Progenitor cell of endocrine pancreas (in vitro differentiated cells): ENCODE data around the gene PEX14. TPM values are rescaled to one million over a fixed set of nuclear protein-coding genes. Genes with fewer than 3 reads are reported as not detected.

Source experiments
- DNase-seq: peaks from one replicate; pipeline ENCODE4 v3.0.0; 2021; ENCODE audit warnings: low spot score; ENCODE audit not compliant: unreplicated experiment
- H3K27ac Mint-ChIP-seq: 2 replicates; pipeline ENCODE4 v1.8.0; 2021; ENCODE audit warnings: mild to moderate bottlenecking, moderate library complexity, mixed read lengths
- H3K27me3 Mint-ChIP-seq: 2 replicates; pipeline ENCODE4 v1.8.0; 2021; ENCODE audit warnings: mixed read lengths
- H3K36me3 Mint-ChIP-seq: 2 replicates; pipeline ENCODE4 v1.8.0; 2022; ENCODE audit warnings: mixed read lengths; ENCODE audit not compliant: insufficient read depth
- H3K4me1 Mint-ChIP-seq: 2 replicates; pipeline ENCODE4 v1.8.0; 2021; ENCODE audit warnings: low read depth, mixed read lengths
- H3K4me3 Mint-ChIP-seq: 2 replicates; pipeline ENCODE4 v1.8.0; 2021; ENCODE audit warnings: low read depth, mild to moderate bottlenecking, moderate library complexity, mixed read lengths
- H3K9me3 Mint-ChIP-seq: 2 replicates; pipeline ENCODE4 v1.8.0; 2021; ENCODE audit warnings: low read depth, mixed read lengths
- total RNA-seq: library from RNA; stranded (reverse); gene quantifications from 2 replicates; pipeline ENCODE4 v1.2.1, GENCODE V29; 2021
- TF ChIP-seq, protein P1 (sequence below): fragments of 200-600 bp; sonication (generic); IDR thresholded peaks from one replicate; pipeline ENCODE4 v1.5.0; 2021; ENCODE audit warnings: antibody characterized with exemption, mild to moderate bottlenecking; ENCODE audit not compliant: unreplicated experiment

PEX14 gene
- total RNA-seq, 1 donor from 2014 or later: 27.8 TPM

DNA sequence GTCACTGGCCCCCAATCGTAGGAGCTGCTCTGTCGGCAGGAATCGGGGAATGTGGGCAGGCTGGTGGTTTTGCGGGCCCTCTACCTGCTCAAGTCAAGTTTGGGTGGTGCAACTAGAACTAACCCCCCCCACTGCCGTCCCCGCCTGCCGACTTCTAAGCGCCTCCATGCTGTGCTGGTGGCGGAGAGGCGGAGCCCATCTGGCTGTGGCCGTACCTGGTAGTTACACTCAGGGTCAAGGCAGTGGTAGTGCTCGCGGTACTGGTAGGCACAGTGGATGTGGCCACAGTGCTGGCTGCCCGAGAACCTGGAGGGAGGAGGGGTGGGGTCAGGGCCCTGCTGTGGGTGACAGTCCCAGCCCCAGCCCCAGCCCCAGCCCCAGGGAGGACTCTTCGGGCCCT lies 181.7 kb downstream of the PEX14 start:
- TF ChIP-seq, protein P1, sequence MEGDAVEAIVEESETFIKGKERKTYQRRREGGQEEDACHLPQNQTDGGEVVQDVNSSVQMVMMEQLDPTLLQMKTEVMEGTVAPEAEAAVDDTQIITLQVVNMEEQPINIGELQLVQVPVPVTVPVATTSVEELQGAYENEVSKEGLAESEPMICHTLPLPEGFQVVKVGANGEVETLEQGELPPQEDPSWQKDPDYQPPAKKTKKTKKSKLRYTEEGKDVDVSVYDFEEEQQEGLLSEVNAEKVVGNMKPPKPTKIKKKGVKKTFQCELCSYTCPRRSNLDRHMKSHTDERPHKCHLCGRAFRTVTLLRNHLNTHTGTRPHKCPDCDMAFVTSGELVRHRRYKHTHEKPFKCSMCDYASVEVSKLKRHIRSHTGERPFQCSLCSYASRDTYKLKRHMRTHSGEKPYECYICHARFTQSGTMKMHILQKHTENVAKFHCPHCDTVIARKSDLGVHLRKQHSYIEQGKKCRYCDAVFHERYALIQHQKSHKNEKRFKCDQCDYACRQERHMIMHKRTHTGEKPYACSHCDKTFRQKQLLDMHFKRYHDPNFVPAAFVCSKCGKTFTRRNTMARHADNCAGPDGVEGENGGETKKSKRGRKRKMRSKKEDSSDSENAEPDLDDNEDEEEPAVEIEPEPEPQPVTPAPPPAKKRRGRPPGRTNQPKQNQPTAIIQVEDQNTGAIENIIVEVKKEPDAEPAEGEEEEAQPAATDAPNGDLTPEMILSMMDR: no peak
- H3K27ac Mint-ChIP-seq: no peak overlapping the region
- no peaks in the 10 kb centered on the region for H3K9me3 Mint-ChIP-seq
- H3K27me3 Mint-ChIP-seq: no peaks in the 10 kb centered on the region
- no peaks in the 10 kb centered on the region for H3K4me1 Mint-ChIP-seq
- H3K4me3 Mint-ChIP-seq: no peak overlapping the region
- peaks cover 6% of the 10 kb centered on the region for H3K36me3 Mint-ChIP-seq
- DNase-seq: no peak

DNA sequence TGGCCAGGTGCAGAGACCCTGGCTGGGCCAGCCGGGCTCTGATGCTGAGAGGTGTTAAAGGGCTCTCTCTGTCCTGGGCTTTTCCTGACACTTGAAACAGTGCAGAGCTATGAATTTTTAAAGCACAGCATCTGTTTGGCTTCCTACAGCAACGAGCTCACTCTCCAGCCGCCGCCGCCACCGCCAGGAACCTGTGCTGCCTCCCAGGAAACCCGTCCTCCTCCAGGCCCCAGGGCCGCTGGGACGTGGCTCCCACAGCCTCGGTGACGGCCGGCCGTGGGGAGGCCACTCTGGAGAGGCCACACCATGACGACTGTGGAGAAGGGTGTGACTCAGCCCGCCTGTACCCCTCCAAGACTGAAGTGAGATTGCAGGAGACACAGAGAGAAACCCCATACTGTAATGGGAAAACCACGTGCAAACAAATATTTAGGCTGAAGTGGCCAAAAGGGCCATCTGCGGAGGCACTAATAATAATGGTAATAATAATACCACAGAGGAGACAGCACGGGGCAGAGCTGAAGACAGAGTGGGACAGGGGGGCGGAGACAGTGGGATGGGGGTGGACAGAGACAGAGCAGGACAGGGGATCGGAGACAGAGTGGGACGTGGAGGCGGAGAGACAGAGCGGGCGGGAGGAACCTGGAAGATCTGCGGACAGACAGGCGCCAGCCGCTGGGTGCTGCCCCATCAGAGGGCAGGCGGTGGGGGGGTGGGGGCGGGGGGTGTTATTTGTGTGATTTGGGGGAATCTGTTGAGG lies 182.5 kb downstream of the PEX14 start:
- Mint-ChIP-seq H3K27me3 (no peaks in the 10 kb centered on the region), H3K36me3 (peaks cover 5% of the 10 kb centered on the region), H3K9me3 (no peaks in the 10 kb centered on the region), H3K27ac (no peak overlapping the region), H3K4me1 (no peaks in the 10 kb centered on the region), H3K4me3 (no peak overlapping the region)
- TF ChIP-seq, protein P1: no peak
- DNase-seq: no peak

DNA sequence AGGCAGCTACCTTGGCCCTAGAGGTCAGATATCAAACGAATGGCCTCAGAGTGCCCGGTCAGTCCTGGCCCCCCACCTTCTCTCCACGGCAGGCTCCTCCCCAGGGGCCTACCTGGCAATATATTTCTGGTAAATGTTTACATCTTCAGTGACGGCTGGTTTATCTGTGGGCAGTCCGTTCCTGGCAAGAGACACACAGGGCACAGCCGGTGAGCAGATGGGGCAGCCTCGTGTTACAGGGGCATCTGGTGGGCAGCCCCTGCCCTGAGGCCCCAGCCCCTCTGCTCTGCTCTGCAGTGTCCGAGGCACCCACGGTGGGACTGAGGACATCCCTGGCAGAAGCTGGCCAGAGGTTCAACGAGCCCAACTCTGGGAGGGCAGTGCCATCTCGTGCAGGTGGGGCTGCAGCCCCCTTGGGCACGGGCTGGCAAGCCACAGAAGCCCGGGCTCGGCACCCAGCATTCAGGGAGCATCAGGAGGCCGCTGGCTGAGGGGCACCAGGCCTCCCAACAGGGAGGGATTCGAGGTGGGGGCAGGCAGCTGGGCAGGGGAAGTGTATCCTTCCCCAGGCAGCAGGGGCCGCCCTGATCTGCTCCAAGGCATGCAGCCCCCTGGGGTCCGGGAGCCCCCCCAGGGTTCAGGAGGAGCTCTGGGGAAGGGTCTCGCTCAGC lies 183.8 kb downstream of the PEX14 start:
- TF ChIP-seq, protein P1: no peak
- Mint-ChIP-seq H3K27me3 (no peaks in the 10 kb centered on the region), H3K36me3 (peaks cover 3% of the 10 kb centered on the region), H3K4me1 (no peaks in the 10 kb centered on the region), H3K4me3 (no peak overlapping the region), H3K27ac (no peak overlapping the region), H3K9me3 (no peaks in the 10 kb centered on the region)
- no peak for DNase-seq

DNA sequence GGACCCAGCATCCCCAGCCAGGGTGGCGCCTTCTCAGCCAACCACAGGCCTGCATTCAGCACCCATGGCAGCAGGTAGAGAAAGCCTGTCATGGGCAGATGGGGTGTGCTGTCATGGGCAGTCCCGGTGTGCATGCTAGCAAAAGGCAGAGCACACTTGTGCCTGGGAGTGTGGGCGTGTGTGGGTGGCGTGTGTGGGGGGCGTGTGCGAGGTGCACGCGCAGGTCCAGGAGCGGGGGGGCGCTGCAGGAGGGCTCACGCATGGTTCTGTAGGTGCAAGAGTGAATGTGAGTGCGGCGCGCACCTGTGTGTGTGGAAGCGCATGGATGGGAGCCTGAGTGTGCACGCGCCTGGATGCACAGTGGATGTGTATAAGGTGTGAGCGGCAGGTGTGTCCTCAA lies 184.5 kb downstream of the PEX14 start:
- no peak for DNase-seq
- H3K4me3 Mint-ChIP-seq: no peak overlapping the region
- no peaks in the 10 kb centered on the region for H3K27me3 Mint-ChIP-seq
- H3K9me3 Mint-ChIP-seq: no peaks in the 10 kb centered on the region
- peaks cover 2% of the 10 kb centered on the region for H3K36me3 Mint-ChIP-seq
- H3K27ac Mint-ChIP-seq: no peak overlapping the region
- TF ChIP-seq, protein P1: no peak
- peaks cover 3% of the 10 kb centered on the region for H3K4me1 Mint-ChIP-seq

DNA sequence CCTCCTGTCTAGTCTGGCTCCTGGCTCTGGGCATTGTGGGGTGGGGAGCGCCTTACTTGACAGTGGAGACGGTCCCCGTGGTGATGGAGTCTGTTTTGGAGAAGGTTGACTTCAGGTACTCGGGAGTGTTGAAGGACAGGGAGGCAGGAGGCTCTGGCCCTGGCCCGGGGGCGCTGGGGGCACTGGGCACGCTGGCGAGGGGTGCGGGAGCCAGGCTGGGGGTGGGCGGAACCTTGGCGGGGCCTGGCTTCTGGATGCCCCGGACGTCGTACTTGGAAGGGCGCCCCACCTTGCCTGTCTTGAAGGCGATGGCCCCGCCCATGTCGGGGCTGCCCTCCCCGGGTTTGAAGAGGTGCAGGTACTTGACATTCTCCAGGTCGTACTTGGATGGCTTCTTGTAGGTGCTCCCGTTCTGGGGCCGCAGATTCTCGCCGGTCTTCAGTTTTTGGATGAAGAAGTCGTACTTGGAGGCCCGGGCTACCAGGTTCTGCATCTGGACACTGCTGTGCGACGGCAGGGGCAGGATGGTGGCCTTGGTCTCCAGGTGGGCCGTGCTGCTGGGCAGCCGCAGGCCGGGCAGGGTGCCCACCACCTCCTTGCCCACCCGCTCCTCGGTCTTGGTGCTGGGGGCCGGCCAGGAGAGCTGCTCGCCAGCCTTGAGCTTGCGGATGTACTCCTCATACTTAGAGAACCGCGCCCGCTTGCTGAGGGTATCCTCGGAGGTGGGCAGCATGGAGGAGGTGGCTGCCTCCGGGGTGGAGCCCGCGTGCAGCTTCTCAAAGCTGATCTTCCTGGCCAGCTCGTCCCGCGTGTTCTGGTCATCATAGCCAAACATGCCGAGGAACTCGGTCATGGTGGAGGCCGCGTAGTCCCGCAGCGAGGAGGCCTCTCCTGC lies 185.1 kb downstream of the PEX14 start:
- Mint-ChIP-seq H3K27ac (no peak overlapping the region), H3K9me3 (no peaks in the 10 kb centered on the region), H3K27me3 (no peaks in the 10 kb centered on the region), H3K4me1 (peaks cover 4% of the 10 kb centered on the region), H3K4me3 (no peak overlapping the region), H3K36me3 (peaks cover 2% of the 10 kb centered on the region)
- no peak for DNase-seq
- TF ChIP-seq, protein P1: no peak
